HepG2 (cell line): Measurements from ENCODE around the gene HDGF. TPM values are rescaled to one million over a fixed set of nuclear protein-coding genes. Genes with fewer than 3 reads are reported as not detected.

Experiments
- ATAC-seq: fragments of 200-7000 bp; cut with Tn5 transposase; 3 replicates; pipeline ENCODE4 v1.9.1; 2020; ENCODE audit warnings: mild to moderate bottlenecking, moderate library complexity
- BruUV-seq: library from RNA; stranded (reverse); fragments of 400-500 nt; replicated peaks from 2 replicates; lab custom pipeline; 2021; lab: Mats Ljungman, UMichigan
- CTCF ChIA-PET: fragments of 300-600 bp; formaldehyde crosslinking; extraction: SDS; loops from one replicate; lab custom pipeline; 2021; ENCODE audit warnings: low total read pairs, inconsistent platforms, low intra/inter-chr PET ratio; lab: Yijun Ruan, JAX
- POLR2A ChIA-PET: fragments of 350-600 bp; sonication (Branson Sonifier 250); formaldehyde crosslinking; loops from one replicate; lab custom pipeline; 2020; ENCODE audit warnings: antibody characterized with exemption, inconsistent platforms; lab: Yijun Ruan, JAX
- DNase-seq: peaks from one replicate; pipeline ENCODE4 v3.0.0-alpha.2; 2015; ENCODE audit warnings: low spot score
- FAIRE-seq: peaks from 3 replicates; lab custom pipeline; 2011; peaks lifted over from hg19 to GRCh38; lab: Jason Lieb, UNC
- H2AFZ ChIP-seq: one replicate; pipeline ENCODE4 v1.6.1; 2011; ENCODE audit warnings: low read length, inconsistent platforms
- H3K27ac ChIP-seq: fragments of 300-600 bp; 3 replicates; pipeline ENCODE4 v1.8.0; 2011; ENCODE audit warnings: mixed run types, mild to moderate bottlenecking, mixed read lengths, low read length, inconsistent platforms; ENCODE audit not compliant: insufficient read depth; ENCODE audit errors: extremely low read length
- H3K27me3 ChIP-seq, 2 experiments: fragments of 200-600 bp in 1 of 2; 2 replicates in 1 of 2; 3 replicates in 1 of 2; pipeline versions ENCODE4 v1.6.0 to v1.8.0; 2011; ENCODE audit warnings: low read length in 2 of 2, mild to moderate bottlenecking in 2 of 2, moderate library complexity in 2 of 2, inconsistent platforms in 1 of 2; ENCODE audit not compliant: insufficient read depth in 2 of 2, control insufficient read depth in 1 of 2
- H3K36me3 ChIP-seq, 2 experiments: fragments of 200-600 bp in 1 of 2; replicated peaks in 1 of 2; 2 replicates in 1 of 2; 3 replicates in 1 of 2; pipeline versions ENCODE4 v1.5.1 to v1.8.0; 2011; ENCODE audit warnings: low read length in 2 of 2, inconsistent platforms in 1 of 2; ENCODE audit not compliant: insufficient read depth in 2 of 2, control insufficient read depth in 1 of 2
- H3K4me1 ChIP-seq: 2 replicates; pipeline ENCODE4 v1.5.1; 2012; ENCODE audit warnings: low read length, inconsistent platforms; ENCODE audit not compliant: insufficient read depth
- H3K4me2 ChIP-seq: 2 replicates; pipeline ENCODE4 v1.6.0; 2011; ENCODE audit warnings: low read depth, low read length, inconsistent platforms
- H3K4me3 ChIP-seq, 3 experiments: fragments of 200-600 bp in 1 of 3; sonication (generic), shearing (Covaris generic) in 1 of 3; replicated peaks in 1 of 3; 2 replicates each; pipeline ENCODE4 v1.5.1; 2011 to 2016; ENCODE audit warnings: low read length in 3 of 3, inconsistent platforms in 2 of 3, low read depth in 2 of 3, mild to moderate bottlenecking in 2 of 3, control low read depth in 1 of 3, mixed read lengths in 1 of 3; ENCODE audit not compliant: insufficient read depth in 1 of 3
- H3K79me2 ChIP-seq: one replicate; pipeline ENCODE4 v1.6.1; 2011; ENCODE audit warnings: low read length, inconsistent platforms; ENCODE audit not compliant: insufficient read depth
- H3K9ac ChIP-seq: 2 replicates; pipeline ENCODE4 v1.6.0; 2011; ENCODE audit warnings: mild to moderate bottlenecking, low read depth, low read length, inconsistent platforms; ENCODE audit not compliant: insufficient read depth
- H3K9me3 ChIP-seq: 2 replicates; pipeline ENCODE4 v1.5.1; 2012; ENCODE audit warnings: mild to moderate bottlenecking, low read length
- H4K20me1 ChIP-seq: 2 replicates; pipeline ENCODE4 v1.6.0; 2011; ENCODE audit warnings: inconsistent platforms, mild to moderate bottlenecking, low read length, moderate library complexity; ENCODE audit not compliant: insufficient read depth
- JUNB ChIP-seq: sonication (generic); formaldehyde crosslinking; IDR thresholded peaks from 2 replicates; pipeline ENCODE4 v1.8.0; 2022; ENCODE audit warnings: missing genetic modification reagents, mild to moderate bottlenecking, borderline replicate concordance
- RARA ChIP-seq: IDR thresholded peaks from 2 replicates; pipeline ENCODE4 v1.6.1; 2016; ENCODE audit warnings: missing genetic modification reagents, missing compliant biosample characterization
- ZNF337 ChIP-seq: sonication (generic); formaldehyde crosslinking; IDR thresholded peaks from 2 replicates; pipeline ENCODE4 v1.5.1; 2020; ENCODE audit warnings: missing genetic modification reagents, low read depth, mild to moderate bottlenecking, borderline replicate concordance
- ZNF562 ChIP-seq: sonication (generic); formaldehyde crosslinking; IDR thresholded peaks from 2 replicates; pipeline ENCODE4 v1.8.0; 2022; ENCODE audit warnings: missing genetic modification reagents, borderline replicate concordance
- WGBS: methylation state at CpG from one replicate; pipeline ENCODE4 v1.1.6; 2017; ENCODE audit warnings: low lambda C conversion rate; 5-methylcytosine and 5-hydroxymethylcytosine counted together
- in situ Hi-C: cut with HindIII; loops from 2 replicates; pipeline ENCODE4 v1.10.0; 2017; ENCODE audit warnings: low pct_unique_long_range_greater_than_20kb; ENCODE audit not compliant: extremely low pct_ligation_motif_present
- intact Hi-C: fragments of 100-400 bp; cut with micrococcal nuclease; formaldehyde crosslinking; loops from one replicate; pipeline ENCODE4 v1.10.0; 2022; ENCODE audit not compliant: unreplicated experiment
- polyA plus RNA-seq, 8 experiments: library from polyadenylated mRNA; depleted of rRNA in 3 of 8; stranded (reverse) in 7 of 8; unstranded in 1 of 8; fragments of >200 nt; fragmentation: Illumina TruSeq in 4 of 8; extraction: Trizol in 4 of 8; gene quantifications; 2 replicates each; pipeline versions ENCODE4 v1.2.1 to v1.2.3, GENCODE V29; 2011 to 2016; ENCODE audit warnings: low read depth in 4 of 8, missing spikeins in 1 of 8, mixed read lengths in 1 of 8; ENCODE audit not compliant: insufficient read depth in 1 of 8
- total RNA-seq, 5 experiments: library from RNA; depleted of rRNA; stranded (reverse); fragments of >200 nt; fragmentation: Illumina TruSeq; extraction: Trizol; gene quantifications; 2 replicates each; pipeline ENCODE4 v1.2.3, GENCODE V29; 2016; ENCODE audit warnings: low read depth in 1 of 5
- TF ChIP-seq, protein P1 (sequence below): sonication (generic); formaldehyde crosslinking; conservative IDR thresholded peaks from 2 replicates; pipeline ENCODE4 v1.4.0; 2020; ENCODE audit warnings: mild to moderate bottlenecking, missing genetic modification reagents, moderate library complexity
- TF ChIP-seq, protein P2 (sequence below): sonication (generic); formaldehyde crosslinking; IDR thresholded peaks from 2 replicates; pipeline ENCODE4 v1.4.0; 2020; ENCODE audit warnings: mild to moderate bottlenecking, missing genetic modification reagents
- TF ChIP-seq, protein P3 (sequence below): sonication (generic); formaldehyde crosslinking; IDR thresholded peaks from 2 replicates; pipeline ENCODE4 v1.5.1; 2020; ENCODE audit warnings: mild to moderate bottlenecking, missing genetic modification reagents, moderate library complexity

Gene HDGF
- total and polyA plus RNA-seq, 2 of the 13 experiments (the other 11 are each of a cell fraction or from before 2014, with no cell fraction given) = 156 to 196 TPM

DNA sequence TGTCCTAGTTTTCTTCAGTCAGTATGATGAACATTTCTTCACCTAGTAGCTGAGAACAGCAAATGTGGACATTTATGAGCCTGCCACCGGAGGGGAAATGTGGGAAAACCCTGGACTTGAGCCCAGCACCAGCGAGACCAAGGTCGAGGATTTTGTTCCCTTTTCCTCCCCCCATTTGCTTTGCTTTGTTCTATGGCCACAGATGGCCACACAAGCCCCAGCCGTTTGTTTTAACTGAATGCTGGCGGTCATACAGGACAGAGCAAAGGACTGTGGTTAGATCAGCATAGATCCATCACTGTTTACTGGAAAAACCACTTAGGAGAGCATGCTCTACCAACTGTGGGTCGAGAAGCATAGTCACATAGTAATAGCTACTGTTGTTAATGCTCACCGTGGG is 44.3 kb upstream of the HDGF start (continued):
- TF ChIP-seq, protein P1, sequence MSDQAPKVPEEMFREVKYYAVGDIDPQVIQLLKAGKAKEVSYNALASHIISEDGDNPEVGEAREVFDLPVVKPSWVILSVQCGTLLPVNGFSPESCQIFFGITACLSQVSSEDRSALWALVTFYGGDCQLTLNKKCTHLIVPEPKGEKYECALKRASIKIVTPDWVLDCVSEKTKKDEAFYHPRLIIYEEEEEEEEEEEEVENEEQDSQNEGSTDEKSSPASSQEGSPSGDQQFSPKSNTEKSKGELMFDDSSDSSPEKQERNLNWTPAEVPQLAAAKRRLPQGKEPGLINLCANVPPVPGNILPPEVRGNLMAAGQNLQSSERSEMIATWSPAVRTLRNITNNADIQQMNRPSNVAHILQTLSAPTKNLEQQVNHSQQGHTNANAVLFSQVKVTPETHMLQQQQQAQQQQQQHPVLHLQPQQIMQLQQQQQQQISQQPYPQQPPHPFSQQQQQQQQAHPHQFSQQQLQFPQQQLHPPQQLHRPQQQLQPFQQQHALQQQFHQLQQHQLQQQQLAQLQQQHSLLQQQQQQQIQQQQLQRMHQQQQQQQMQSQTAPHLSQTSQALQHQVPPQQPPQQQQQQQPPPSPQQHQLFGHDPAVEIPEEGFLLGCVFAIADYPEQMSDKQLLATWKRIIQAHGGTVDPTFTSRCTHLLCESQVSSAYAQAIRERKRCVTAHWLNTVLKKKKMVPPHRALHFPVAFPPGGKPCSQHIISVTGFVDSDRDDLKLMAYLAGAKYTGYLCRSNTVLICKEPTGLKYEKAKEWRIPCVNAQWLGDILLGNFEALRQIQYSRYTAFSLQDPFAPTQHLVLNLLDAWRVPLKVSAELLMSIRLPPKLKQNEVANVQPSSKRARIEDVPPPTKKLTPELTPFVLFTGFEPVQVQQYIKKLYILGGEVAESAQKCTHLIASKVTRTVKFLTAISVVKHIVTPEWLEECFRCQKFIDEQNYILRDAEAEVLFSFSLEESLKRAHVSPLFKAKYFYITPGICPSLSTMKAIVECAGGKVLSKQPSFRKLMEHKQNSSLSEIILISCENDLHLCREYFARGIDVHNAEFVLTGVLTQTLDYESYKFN (CRISPR knock-in tag) = peak; percentile 82
- TF ChIP-seq, protein P2, sequence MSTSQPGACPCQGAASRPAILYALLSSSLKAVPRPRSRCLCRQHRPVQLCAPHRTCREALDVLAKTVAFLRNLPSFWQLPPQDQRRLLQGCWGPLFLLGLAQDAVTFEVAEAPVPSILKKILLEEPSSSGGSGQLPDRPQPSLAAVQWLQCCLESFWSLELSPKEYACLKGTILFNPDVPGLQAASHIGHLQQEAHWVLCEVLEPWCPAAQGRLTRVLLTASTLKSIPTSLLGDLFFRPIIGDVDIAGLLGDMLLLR (CRISPR knock-in tag) = no peak
- TF ChIP-seq RARA (CRISPR knock-in tag) (peak; percentile 32; the same call in 1 of the 2 replicates), ZNF562 (CRISPR knock-in tag) (no peak)

DNA sequence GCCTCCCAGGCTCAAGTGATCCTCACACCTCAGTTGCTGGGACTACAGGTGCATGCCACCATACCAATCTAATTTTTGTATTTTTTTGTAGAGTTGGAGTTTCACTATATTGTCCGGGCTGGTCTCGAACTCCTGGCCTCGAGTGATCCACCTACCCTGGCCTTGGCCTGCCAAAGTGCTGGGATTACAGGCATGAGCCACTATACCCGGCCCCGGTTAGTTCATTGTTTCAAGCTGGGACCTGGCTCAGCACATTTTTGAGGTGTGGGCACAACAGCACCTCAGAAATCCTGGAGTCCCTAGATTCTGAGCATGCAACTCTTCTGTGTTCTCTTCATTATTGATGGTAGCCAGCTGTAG is 43.9 kb upstream of the HDGF start:
- FAIRE-seq (no peak), DNase-seq (no peak), ATAC-seq (no peak)
- no peaks in the 10 kb centered on the region for H3K9me3 ChIP-seq
- peak overlapping the region; percentile 30; the same call in 1 of the 2 replicates for H3K4me2 ChIP-seq
- H3K4me1 ChIP-seq = peaks cover 39% of the 10 kb centered on the region
- CTCF ChIA-PET = interaction anchor here (1.9 kb wide), 1 partner anchor 69 kb away, joined by 6 read pairs; no protein-coding TSS in a partner anchor
- TF ChIP-seq, protein P3, sequence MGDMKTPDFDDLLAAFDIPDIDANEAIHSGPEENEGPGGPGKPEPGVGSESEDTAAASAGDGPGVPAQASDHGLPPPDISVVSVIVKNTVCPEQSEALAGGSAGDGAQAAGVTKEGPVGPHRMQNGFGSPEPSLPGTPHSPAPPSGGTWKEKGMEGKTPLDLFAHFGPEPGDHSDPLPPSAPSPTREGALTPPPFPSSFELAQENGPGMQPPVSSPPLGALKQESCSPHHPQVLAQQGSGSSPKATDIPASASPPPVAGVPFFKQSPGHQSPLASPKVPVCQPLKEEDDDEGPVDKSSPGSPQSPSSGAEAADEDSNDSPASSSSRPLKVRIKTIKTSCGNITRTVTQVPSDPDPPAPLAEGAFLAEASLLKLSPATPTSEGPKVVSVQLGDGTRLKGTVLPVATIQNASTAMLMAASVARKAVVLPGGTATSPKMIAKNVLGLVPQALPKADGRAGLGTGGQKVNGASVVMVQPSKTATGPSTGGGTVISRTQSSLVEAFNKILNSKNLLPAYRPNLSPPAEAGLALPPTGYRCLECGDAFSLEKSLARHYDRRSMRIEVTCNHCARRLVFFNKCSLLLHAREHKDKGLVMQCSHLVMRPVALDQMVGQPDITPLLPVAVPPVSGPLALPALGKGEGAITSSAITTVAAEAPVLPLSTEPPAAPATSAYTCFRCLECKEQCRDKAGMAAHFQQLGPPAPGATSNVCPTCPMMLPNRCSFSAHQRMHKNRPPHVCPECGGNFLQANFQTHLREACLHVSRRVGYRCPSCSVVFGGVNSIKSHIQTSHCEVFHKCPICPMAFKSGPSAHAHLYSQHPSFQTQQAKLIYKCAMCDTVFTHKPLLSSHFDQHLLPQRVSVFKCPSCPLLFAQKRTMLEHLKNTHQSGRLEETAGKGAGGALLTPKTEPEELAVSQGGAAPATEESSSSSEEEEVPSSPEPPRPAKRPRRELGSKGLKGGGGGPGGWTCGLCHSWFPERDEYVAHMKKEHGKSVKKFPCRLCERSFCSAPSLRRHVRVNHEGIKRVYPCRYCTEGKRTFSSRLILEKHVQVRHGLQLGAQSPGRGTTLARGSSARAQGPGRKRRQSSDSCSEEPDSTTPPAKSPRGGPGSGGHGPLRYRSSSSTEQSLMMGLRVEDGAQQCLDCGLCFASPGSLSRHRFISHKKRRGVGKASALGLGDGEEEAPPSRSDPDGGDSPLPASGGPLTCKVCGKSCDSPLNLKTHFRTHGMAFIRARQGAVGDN (CRISPR knock-in tag) = 0 out of 2 replicates have a peak, but pooled peaks have one; percentile 22
- no peak for TF ChIP-seq JUNB (CRISPR knock-in tag)
- TF ChIP-seq ZNF337 = 0 out of 2 replicates have a peak, but pooled peaks have one; percentile 24
- in situ Hi-C loops (loop anchor here (5.0 kb wide), 1 partner anchor 67 kb away; the partner anchor contains the start of gene NTRK1), intact Hi-C loops (loop anchor here (10.0 kb wide), 1 partner anchor 69 kb away; the partner anchor contains the start of gene NTRK1)
- no peak overlapping the region for H2AFZ ChIP-seq
- no peak overlapping the region for H3K9ac ChIP-seq
- H3K79me2 ChIP-seq = no peaks in the 10 kb centered on the region
- H3K4me3 ChIP-seq = no peak overlapping the region
- BruUV-seq = no TSS peak
- H3K27ac ChIP-seq = peak overlapping the region; percentile 64
- POLR2A ChIA-PET = interaction anchor here (0.9 to 1.6 kb wide), 4 partner anchors 24 to 134 kb away, joined by 3 to 7 read pairs (median 4); partner anchors contain the start of gene PRCC
- 91% methylated on average over 5 of the region's 5 CpGs for WGBS
- no peaks in the 10 kb centered on the region for H3K27me3 ChIP-seq
- no peaks in the 10 kb centered on the region for H4K20me1 ChIP-seq
- H3K36me3 ChIP-seq = peaks cover 35 to 70% of the 10 kb centered on the region in 2 experiments
